Skeletal muscle tissue (tissue), 4 donors: ENCODE data around the gene OPHN1. TPM values are rescaled to one million over a fixed set of nuclear protein-coding genes. Genes with fewer than 3 reads are reported as not detected.

ENCODE experiments used
- H3K27ac ChIP-seq: one replicate; pipeline ENCODE4 v1.7.0; 2013; ENCODE audit warnings: mild to moderate bottlenecking, low read depth, low read length, inconsistent platforms
- H3K27me3 ChIP-seq, 3 donors: one replicate each; pipeline ENCODE4 v1.7.0; 2013; ENCODE audit warnings: low read length in 3 of 3; ENCODE audit not compliant: control insufficient read depth in 3 of 3, insufficient read depth in 3 of 3
- H3K36me3 ChIP-seq, 3 donors: one replicate each; pipeline ENCODE4 v1.7.0; 2013; ENCODE audit warnings: low read length in 3 of 3; ENCODE audit not compliant: control insufficient read depth in 3 of 3, insufficient read depth in 3 of 3
- H3K4me1 ChIP-seq, 3 donors: one replicate each; pipeline ENCODE4 v1.7.0; 2013; ENCODE audit warnings: low read length in 3 of 3, mild to moderate bottlenecking in 3 of 3; ENCODE audit not compliant: control insufficient read depth in 3 of 3, insufficient read depth in 3 of 3
- H3K4me3 ChIP-seq, 3 donors: one replicate each; pipeline ENCODE4 v1.7.0; 2013; ENCODE audit warnings: low read length in 3 of 3
- H3K9ac ChIP-seq, 3 donors: one replicate each; pipeline ENCODE4 v1.7.0; 2013; ENCODE audit warnings: low read length in 3 of 3, mild to moderate bottlenecking in 3 of 3, moderate library complexity in 2 of 3, low read depth in 1 of 3
- H3K9me3 ChIP-seq, 3 donors: one replicate each; pipeline ENCODE4 v1.7.0; 2013; ENCODE audit warnings: low read length in 3 of 3; ENCODE audit not compliant: control insufficient read depth in 3 of 3
- total RNA-seq: library from RNA; depleted of rRNA; stranded (reverse); fragments of >200 nt; gene quantifications from one replicate; pipeline ENCODE4 v1.2.3, GENCODE V29; 2014
- donor health status: Osteomylitis.

Gene OPHN1
- total RNA-seq, 1 donor from 2014 or later: 16.7 TPM

GRCh38 chrX:68376373-68376772 lies 56.9 kb downstream of the OPHN1 start:
- H3K4me1 ChIP-seq: no peaks in the 10 kb centered on the region
- no peak overlapping the region for H3K4me3 ChIP-seq
- no peaks in the 10 kb centered on the region for H3K36me3 ChIP-seq
- H3K27me3 ChIP-seq: no peaks in the 10 kb centered on the region
- no peak overlapping the region for H3K27ac ChIP-seq
- H3K9ac ChIP-seq: no peak overlapping the region
- no peaks in the 10 kb centered on the region for H3K9me3 ChIP-seq

GRCh38 chrX:68375803-68376202 lies 57.5 kb downstream of the OPHN1 start:
- no peak overlapping the region for H3K4me3 ChIP-seq
- no peaks in the 10 kb centered on the region for H3K4me1 ChIP-seq
- no peaks in the 10 kb centered on the region for H3K36me3 ChIP-seq
- no peaks in the 10 kb centered on the region for H3K27me3 ChIP-seq
- no peaks in the 10 kb centered on the region for H3K9me3 ChIP-seq
- no peak overlapping the region for H3K9ac ChIP-seq
- H3K27ac ChIP-seq: no peak overlapping the region

GRCh38 chrX:68372665-68373064 lies 60.6 kb downstream of the OPHN1 start:
- Histone ChIP-seq H3K9me3 (no peaks in the 10 kb centered on the region), H3K27me3 (no peaks in the 10 kb centered on the region), H3K36me3 (no peaks in the 10 kb centered on the region), H3K27ac (no peak overlapping the region), H3K9ac (no peak overlapping the region), H3K4me1 (no peaks in the 10 kb centered on the region), H3K4me3 (no peak overlapping the region)

GRCh38 chrX:68369559-68369958 lies 63.7 kb downstream of the OPHN1 start:
- Histone ChIP-seq H3K4me1 (no peaks in the 10 kb centered on the region), H3K27me3 (no peaks in the 10 kb centered on the region), H3K27ac (no peak overlapping the region), H3K9me3 (no peaks in the 10 kb centered on the region), H3K9ac (no peak overlapping the region), H3K36me3 (no peaks in the 10 kb centered on the region), H3K4me3 (no peak overlapping the region)

- H3K9me3 ChIP-seq: no peaks in the 10 kb centered on the region
- no peak overlapping the region for H3K4me3 ChIP-seq
- H3K27ac ChIP-seq: no peak overlapping the region
- no peaks in the 10 kb centered on the region for H3K4me1 ChIP-seq
- no peaks in the 10 kb centered on the region for H3K36me3 ChIP-seq
- H3K9ac ChIP-seq: no peak overlapping the region
- no peaks in the 10 kb centered on the region for H3K27me3 ChIP-seq
Observed at GRCh38 chrX:68365341-68365740, 68.0 kb downstream of the OPHN1 start.

- Histone ChIP-seq H3K4me3 (no peak overlapping the region), H3K27ac (no peak overlapping the region), H3K27me3 (no peaks in the 10 kb centered on the region), H3K9me3 (no peaks in the 10 kb centered on the region), H3K9ac (no peak overlapping the region), H3K4me1 (no peaks in the 10 kb centered on the region), H3K36me3 (no peaks in the 10 kb centered on the region)
Observed at GRCh38 chrX:68363984-68364383, 69.3 kb downstream of the OPHN1 start.

- Histone ChIP-seq H3K36me3 (no peaks in the 10 kb centered on the region), H3K4me1 (no peaks in the 10 kb centered on the region), H3K9me3 (no peaks in the 10 kb centered on the region), H3K27ac (no peak overlapping the region), H3K9ac (no peak overlapping the region), H3K4me3 (no peak overlapping the region), H3K27me3 (no peaks in the 10 kb centered on the region)
Observed at GRCh38 chrX:68358679-68359078, 74.6 kb downstream of the OPHN1 start.

- no peak overlapping the region for H3K27ac ChIP-seq
- H3K27me3 ChIP-seq: no peaks in the 10 kb centered on the region
Observed at GRCh38 chrX:68355629-68355920, 77.7 kb downstream of the OPHN1 start.

GRCh38 chrX:68354879-68355628 lies 78.2 kb downstream of the OPHN1 start:
- Histone ChIP-seq H3K27me3 (no peaks in the 10 kb centered on the region), H3K36me3 (no peaks in the 10 kb centered on the region), H3K9ac (no peak overlapping the region), H3K9me3 (no peaks in the 10 kb centered on the region), H3K4me1 (no peaks in the 10 kb centered on the region), H3K27ac (no peak overlapping the region), H3K4me3 (no peak overlapping the region)

More at GRCh38 chrX:68355629-68355920, 77.7 kb downstream of the OPHN1 start:
- Histone ChIP-seq H3K4me1 (no peaks in the 10 kb centered on the region), H3K36me3 (no peaks in the 10 kb centered on the region), H3K9ac (no peak overlapping the region), H3K4me3 (no peak overlapping the region), H3K9me3 (no peaks in the 10 kb centered on the region)

GRCh38 chrX:68345025-68345424 lies 88.3 kb downstream of the OPHN1 start:
- peaks cover 0 to 2% (median 0%) of the 10 kb centered on the region in 3 donors for H3K4me1 ChIP-seq
- H3K27ac ChIP-seq: no peak overlapping the region
- H3K27me3 ChIP-seq: no peaks in the 10 kb centered on the region
- H3K4me3 ChIP-seq: no peak overlapping the region
- no peak overlapping the region for H3K9ac ChIP-seq
- H3K36me3 ChIP-seq: no peaks in the 10 kb centered on the region
- no peaks in the 10 kb centered on the region for H3K9me3 ChIP-seq
